Activated CD8-positive, alpha-beta T cell treated with anti-CD3 and anti-CD28 coated beads, Interleukin-2, amount 10 ng/mL, durations not matched to agents 7 days and 5 days (primary cell): ENCODE data around the gene TMEM175. TPM values are rescaled to one million over a fixed set of nuclear protein-coding genes. Genes with fewer than 3 reads are reported as not detected.

Source experiments
- ATAC-seq: fragments of 150-1000 bp; cut with Tn5 transposase; one replicate; pipeline ENCODE4 v1.10.0; 2021; ENCODE audit warnings: moderate library complexity
- CTCF ChIA-PET: fragments of 350-600 bp; sonication (Branson Sonifier 250); formaldehyde crosslinking; loops from one replicate; lab custom pipeline; 2021; ENCODE audit warnings: antibody characterized with exemption; lab: Charles Lee
- POLR2A ChIA-PET: fragments of 350-600 bp; sonication (Branson Sonifier 250); formaldehyde crosslinking; loops from one replicate; lab custom pipeline; 2021; ENCODE audit warnings: antibody characterized with exemption; lab: Charles Lee
- DNase-seq: peaks from one replicate; pipeline ENCODE4 v3.0.0-alpha.2; 2020
- H3K27ac Mint-ChIP-seq: one replicate; pipeline ENCODE4 v1.8.0; 2021; ENCODE audit warnings: mild to moderate bottlenecking, mixed read lengths
- H3K27me3 Mint-ChIP-seq: one replicate; pipeline ENCODE4 v1.8.0; 2021; ENCODE audit warnings: low read depth, mixed read lengths
- H3K36me3 Mint-ChIP-seq: one replicate; pipeline ENCODE4 v1.8.0; 2021; ENCODE audit warnings: low read depth, mixed read lengths
- H3K4me1 Mint-ChIP-seq: one replicate; pipeline ENCODE4 v1.8.0; 2021; ENCODE audit warnings: low read depth, mixed read lengths
- H3K4me3 Mint-ChIP-seq: one replicate; pipeline ENCODE4 v1.8.0; 2021; ENCODE audit warnings: mild to moderate bottlenecking, mixed read lengths
- H3K9me3 Mint-ChIP-seq: one replicate; pipeline ENCODE4 v1.8.0; 2022; ENCODE audit warnings: mixed read lengths; ENCODE audit not compliant: insufficient read depth
- total RNA-seq, 2 experiments: library from RNA; stranded (reverse); gene quantifications; one replicate each; pipeline ENCODE4 v1.2.3, GENCODE V29; 2021

Gene TMEM175
- total RNA-seq, 2 experiments from 2014 or later = 27.2 to 30.1 TPM

- DNase-seq = no peak
- H3K27me3 Mint-ChIP-seq = no peaks in the 10 kb centered on the region
- no peak for ATAC-seq
- POLR2A ChIA-PET = no interaction called here
- H3K4me3 Mint-ChIP-seq = no peak overlapping the region
- CTCF ChIA-PET = no interaction called here
- H3K4me1 Mint-ChIP-seq = no peaks in the 10 kb centered on the region
- no peaks in the 10 kb centered on the region for H3K9me3 Mint-ChIP-seq
- H3K36me3 Mint-ChIP-seq = no peaks in the 10 kb centered on the region
- no peak overlapping the region for H3K27ac Mint-ChIP-seq
Observed at GRCh38 chr4:964346-965025, 32.2 kb downstream of the TMEM175 start.

- POLR2A ChIA-PET = no interaction called here
- no peak for ATAC-seq
Observed at GRCh38 chr4:965048-965765, 32.9 kb downstream of the TMEM175 start.

GRCh38 chr4:965766-966134 lies 33.5 kb downstream of the TMEM175 start:
- Mint-ChIP-seq H3K9me3 (no peaks in the 10 kb centered on the region), H3K4me1 (peaks cover 7% of the 10 kb centered on the region), H3K27ac (no peak overlapping the region), H3K36me3 (no peaks in the 10 kb centered on the region), H3K27me3 (no peaks in the 10 kb centered on the region), H3K4me3 (no peak overlapping the region)
- POLR2A ChIA-PET = no interaction called here
- DNase-seq (no peak), ATAC-seq (no peak)
- CTCF ChIA-PET = no interaction called here

More at GRCh38 chr4:965048-965765, 32.9 kb downstream of the TMEM175 start:
- CTCF ChIA-PET = no interaction called here
- DNase-seq = no peak
- Mint-ChIP-seq H3K36me3 (no peaks in the 10 kb centered on the region), H3K27ac (no peak overlapping the region), H3K27me3 (no peaks in the 10 kb centered on the region), H3K4me3 (no peak overlapping the region), H3K4me1 (peaks cover 2% of the 10 kb centered on the region), H3K9me3 (no peaks in the 10 kb centered on the region)

- Mint-ChIP-seq H3K9me3 (no peaks in the 10 kb centered on the region), H3K4me3 (no peak overlapping the region), H3K27ac (no peak overlapping the region), H3K27me3 (no peaks in the 10 kb centered on the region), H3K36me3 (no peaks in the 10 kb centered on the region), H3K4me1 (peaks cover 15% of the 10 kb centered on the region)
- ATAC-seq (no peak), DNase-seq (no peak)
- ChIA-PET CTCF (no interaction called here), POLR2A (no interaction called here)
Observed at GRCh38 chr4:966266-967112, 34.2 kb downstream of the TMEM175 start.

- Mint-ChIP-seq H3K27me3 (no peaks in the 10 kb centered on the region), H3K4me3 (no peak overlapping the region), H3K9me3 (no peaks in the 10 kb centered on the region), H3K36me3 (no peaks in the 10 kb centered on the region), H3K27ac (no peak overlapping the region), H3K4me1 (peaks cover 17% of the 10 kb centered on the region)
- ChIA-PET CTCF (no interaction called here), POLR2A (no interaction called here)
- DNase-seq (no peak), ATAC-seq (no peak)
Observed at GRCh38 chr4:967113-968104, 35.1 kb downstream of the TMEM175 start.

GRCh38 chr4:968221-968620 lies 36.0 kb downstream of the TMEM175 start:
- Mint-ChIP-seq H3K27ac (no peak overlapping the region), H3K4me1 (peaks cover 17% of the 10 kb centered on the region), H3K27me3 (no peaks in the 10 kb centered on the region), H3K9me3 (no peaks in the 10 kb centered on the region), H3K4me3 (no peak overlapping the region), H3K36me3 (no peaks in the 10 kb centered on the region)
- POLR2A ChIA-PET = no interaction called here
- CTCF ChIA-PET = no interaction called here
- DNase-seq (no peak), ATAC-seq (no peak)

GRCh38 chr4:968621-969394 lies 36.5 kb downstream of the TMEM175 start:
- no peak overlapping the region for H3K4me3 Mint-ChIP-seq
- H3K9me3 Mint-ChIP-seq = no peaks in the 10 kb centered on the region
- H3K36me3 Mint-ChIP-seq = no peaks in the 10 kb centered on the region
- H3K27ac Mint-ChIP-seq = no peak overlapping the region
- no peaks in the 10 kb centered on the region for H3K27me3 Mint-ChIP-seq
- ATAC-seq (no peak), DNase-seq (no peak)
- CTCF ChIA-PET = no interaction called here
- POLR2A ChIA-PET = no interaction called here
- peaks cover 17% of the 10 kb centered on the region for H3K4me1 Mint-ChIP-seq

- no peaks in the 10 kb centered on the region for H3K36me3 Mint-ChIP-seq
- ChIA-PET CTCF (interaction anchor here (0.8 kb wide), 1 partner anchor 38 kb away, joined by 4 read pairs; the partner anchor contains the start of genes GAK and TMEM175), POLR2A (interaction anchor here (0.6 to 1.0 kb wide), 2 partner anchors 38 to 41 kb away, joined by 3 read pairs; partner anchors contain the start of genes GAK and TMEM175)
- peak; percentile 34 for DNase-seq
- no peak for ATAC-seq
- peak overlapping the region; percentile 60 for H3K27ac Mint-ChIP-seq
- H3K4me1 Mint-ChIP-seq = peaks cover 19% of the 10 kb centered on the region
- H3K4me3 Mint-ChIP-seq = peak overlapping the region; percentile 34
- no peaks in the 10 kb centered on the region for H3K27me3 Mint-ChIP-seq
- H3K9me3 Mint-ChIP-seq = no peaks in the 10 kb centered on the region
Observed at GRCh38 chr4:970046-970745, 37.9 kb downstream of the TMEM175 start.

- ChIA-PET CTCF (no interaction called here), POLR2A (interaction anchor here (0.5 to 1.0 kb wide), 3 partner anchors 39 to 113 kb away, joined by 3 read pairs; partner anchors contain the start of genes GAK and TMEM175)
- DNase-seq = no peak
- H3K4me3 Mint-ChIP-seq = no peak overlapping the region
- no peaks in the 10 kb centered on the region for H3K27me3 Mint-ChIP-seq
- H3K9me3 Mint-ChIP-seq = no peaks in the 10 kb centered on the region
- no peak for ATAC-seq
- no peaks in the 10 kb centered on the region for H3K36me3 Mint-ChIP-seq
- peak overlapping the region; percentile 60 for H3K27ac Mint-ChIP-seq
- peaks cover 19% of the 10 kb centered on the region for H3K4me1 Mint-ChIP-seq
Observed at GRCh38 chr4:970854-971520, 38.7 kb downstream of the TMEM175 start.
